Epithelial cell of prostate (primary cell): ENCODE measurements around the gene CD274.
"Not testable (repeated sequence)": the region's sequence is repeated elsewhere in the genome, so short reads cannot be mapped to it uniquely, and the experiment has no call there.

Source experiments
- DNase-seq: peaks from one replicate; pipeline ENCODE4 v3.0.0-alpha.2; 2011; ENCODE audit warnings: low read depth, low spot score
- H3K27ac ChIP-seq: fragments of 450-650 bp; 2 replicates; pipeline ENCODE4 v1.5.1; 2017; ENCODE audit warnings: mild to moderate bottlenecking

Gene CD274

DNA sequence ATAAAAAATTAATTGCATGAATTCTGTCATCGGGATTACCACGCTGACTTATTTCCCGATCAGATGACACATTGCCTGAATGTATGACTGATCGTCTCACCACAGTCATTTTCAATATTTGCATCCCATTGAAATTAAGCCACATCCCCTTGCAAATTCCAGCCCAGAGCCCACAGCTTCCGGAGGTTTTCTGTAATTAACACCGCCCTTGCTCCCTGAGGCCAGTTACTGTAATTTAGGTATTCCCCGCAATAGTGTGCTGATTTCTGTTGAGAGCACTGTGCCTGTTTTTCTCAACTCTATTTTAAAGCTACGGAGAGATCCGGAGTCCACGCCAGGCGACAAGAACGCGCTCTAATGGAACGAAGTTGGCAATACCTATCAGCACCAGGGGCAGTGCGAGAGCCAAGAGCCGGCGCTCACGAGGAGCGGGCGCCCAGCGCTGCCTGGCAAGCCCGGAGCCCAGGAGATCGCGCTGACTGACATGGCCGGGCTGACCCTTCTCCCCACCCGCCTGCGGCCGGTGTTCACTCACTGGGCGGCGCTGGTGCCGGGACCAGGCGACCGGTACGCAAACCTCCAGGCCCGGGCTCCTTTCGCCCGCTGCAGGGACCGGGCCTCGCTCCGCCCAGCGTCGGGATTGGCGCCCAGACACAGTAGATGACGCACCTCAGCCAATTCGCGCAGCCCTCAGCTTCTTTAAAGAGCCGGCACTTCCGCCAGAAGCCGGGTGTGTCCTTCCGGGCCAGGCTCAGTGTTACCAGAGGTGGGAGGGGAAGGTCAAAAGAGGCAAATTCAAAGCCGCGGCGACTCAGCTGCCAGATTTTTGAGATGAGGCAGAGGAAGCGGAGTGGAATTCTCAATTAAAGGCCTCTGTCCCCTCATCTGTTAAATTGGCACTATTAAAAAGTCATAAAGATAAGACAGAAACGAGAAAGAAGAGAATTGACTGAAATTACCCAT is 12.8 kb upstream of the CD274 start, which contains the start of gene PLGRKT:
Gene PLGRKT (minus strand): TSS at position 672 of the 963 bp plus-strand sequence. CDS start 5,948 bp downstream, outside the sequence.
- H3K27ac ChIP-seq: peak within 1 kb of the TSS; percentile 97
- DNase-seq: peak; percentile 41

DNA sequence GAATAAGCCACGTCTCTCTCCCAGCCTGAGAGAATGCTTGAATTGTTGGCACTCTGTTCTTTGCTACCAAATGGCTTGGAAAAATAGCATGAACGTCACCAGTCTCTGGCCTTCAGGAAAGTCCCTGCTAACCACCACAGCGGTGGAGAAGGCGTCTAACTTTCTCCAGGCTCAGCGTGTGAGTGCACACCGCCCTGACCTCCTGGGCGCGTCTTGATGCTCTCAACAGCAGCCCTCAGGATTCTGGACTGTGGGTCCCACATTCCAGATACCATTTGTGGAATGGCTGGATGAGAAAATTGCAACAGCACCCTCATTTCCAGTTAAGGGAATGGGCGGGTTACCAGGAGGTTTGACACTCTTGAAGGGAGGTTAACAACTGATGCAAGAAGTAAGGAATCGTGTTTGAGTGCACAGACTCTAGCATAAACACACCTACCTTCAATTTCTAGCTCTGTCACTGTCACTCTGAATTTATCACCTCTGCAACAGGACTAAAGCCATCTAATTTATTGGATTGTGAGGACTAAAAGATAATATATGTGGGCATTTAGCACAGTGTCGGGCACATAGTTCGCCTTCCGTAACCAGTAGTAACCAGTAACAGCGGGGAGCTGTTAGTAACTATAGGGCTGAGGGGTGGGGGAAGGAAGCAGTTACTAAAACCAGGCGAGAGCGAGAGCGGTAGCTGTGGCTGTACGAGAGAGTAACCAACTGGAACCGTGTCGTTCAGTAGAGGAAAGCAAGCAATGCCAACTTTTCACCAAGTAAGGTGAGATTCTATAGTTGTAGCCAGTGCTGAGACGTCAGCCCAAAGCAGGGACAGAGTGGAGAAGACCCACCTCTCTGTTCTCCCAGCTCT is 11.8 kb upstream of the CD274 start:
- DNase-seq: no peak

DNA sequence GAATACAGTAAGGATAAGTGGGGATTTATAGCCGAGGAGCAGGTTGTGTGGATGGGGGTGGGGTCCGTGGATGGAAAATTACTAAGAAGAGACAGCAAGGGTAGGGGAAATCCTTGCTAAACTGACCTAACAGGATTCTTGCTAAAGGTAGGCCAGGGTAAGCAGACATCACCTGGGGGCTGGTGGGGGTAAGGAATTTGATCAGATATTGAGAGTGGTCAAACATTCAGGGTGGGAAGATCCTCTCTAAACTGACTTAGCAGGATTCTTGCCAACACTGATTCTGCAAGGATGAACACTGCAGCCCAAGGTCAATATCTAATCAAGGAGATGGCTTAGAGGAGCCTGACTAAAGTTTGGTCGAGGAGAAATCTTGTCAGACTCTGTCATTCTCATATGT is 9.9 kb upstream of the CD274 start:
- H3K27ac ChIP-seq: no peak overlapping the region
- DNase-seq: no peak

More for the DNA sequence above, 11.8 kb upstream of the CD274 start:
- peak overlapping the region; percentile 97 for H3K27ac ChIP-seq

DNA sequence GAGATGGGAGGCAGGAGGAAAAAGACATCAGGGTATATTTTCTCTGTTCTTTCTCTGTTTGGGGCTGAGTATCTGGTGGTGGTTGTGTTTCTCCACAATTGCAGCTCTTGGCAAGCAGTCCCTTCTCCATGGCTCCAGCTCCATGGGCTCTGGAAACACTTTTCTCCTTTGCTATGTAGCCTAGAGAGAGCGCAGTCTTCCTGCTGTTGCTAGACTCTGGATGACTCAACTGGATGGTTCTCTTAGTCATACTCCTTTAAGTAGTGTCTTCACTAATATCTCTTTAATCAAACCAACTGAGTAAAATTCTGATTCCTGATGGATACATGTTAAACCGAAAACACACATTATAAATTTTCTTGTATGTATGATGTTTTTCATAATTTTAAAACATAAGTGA is 9.3 kb upstream of the CD274 start:
- H3K27ac ChIP-seq: no peak overlapping the region
- DNase-seq: no peak

DNA sequence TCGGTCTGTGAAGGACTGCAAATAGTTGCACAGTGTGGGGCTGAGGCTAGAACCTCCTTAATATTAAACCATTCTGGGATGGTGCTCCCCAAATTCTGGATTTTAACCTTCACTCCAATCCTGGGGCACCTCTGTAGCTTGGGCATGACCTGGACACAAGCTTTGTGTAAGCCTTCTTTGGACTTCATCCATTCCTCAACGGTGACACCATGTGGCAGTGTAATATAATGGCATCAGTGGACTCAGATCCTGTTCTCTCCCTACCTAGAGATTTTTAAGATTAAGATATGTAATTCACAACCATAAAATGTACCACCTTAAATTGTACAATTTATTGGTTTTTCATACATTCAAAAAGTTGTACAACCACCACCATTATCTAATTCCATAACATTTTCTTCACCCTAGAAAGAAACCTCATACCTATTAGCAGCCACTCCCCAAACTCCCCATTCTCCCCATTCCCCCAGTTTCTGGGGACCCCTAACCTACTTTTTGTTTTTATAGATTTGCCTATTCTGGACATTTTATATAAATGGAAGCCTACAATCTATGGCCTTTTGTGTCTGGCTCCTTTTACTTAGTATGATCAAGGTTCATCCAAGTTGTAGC is 7.8 kb upstream of the CD274 start:
- no peak for DNase-seq

DNA sequence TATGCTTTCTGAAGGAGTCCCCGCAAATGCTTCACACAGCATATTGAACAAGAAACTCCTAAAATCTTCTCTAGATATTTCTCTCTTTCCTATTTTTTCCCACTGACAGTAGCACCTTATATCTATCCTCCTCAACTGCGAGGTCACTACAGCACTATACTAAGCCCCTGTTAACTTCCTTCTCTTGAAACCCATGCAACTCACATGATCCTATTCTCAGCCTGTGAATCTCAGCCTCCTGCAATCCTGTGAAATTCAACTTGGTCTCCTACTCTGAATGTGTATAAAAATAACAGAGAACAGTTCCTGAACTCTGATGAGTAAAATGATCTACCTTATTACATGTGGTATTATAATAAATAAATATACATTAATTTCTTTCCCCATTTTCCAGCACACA is 6.5 kb upstream of the CD274 start:
- H3K27ac ChIP-seq: no peak overlapping the region
- DNase-seq: no peak

More for the DNA sequence above, 7.8 kb upstream of the CD274 start:
- H3K27ac ChIP-seq: no peak overlapping the region

DNA sequence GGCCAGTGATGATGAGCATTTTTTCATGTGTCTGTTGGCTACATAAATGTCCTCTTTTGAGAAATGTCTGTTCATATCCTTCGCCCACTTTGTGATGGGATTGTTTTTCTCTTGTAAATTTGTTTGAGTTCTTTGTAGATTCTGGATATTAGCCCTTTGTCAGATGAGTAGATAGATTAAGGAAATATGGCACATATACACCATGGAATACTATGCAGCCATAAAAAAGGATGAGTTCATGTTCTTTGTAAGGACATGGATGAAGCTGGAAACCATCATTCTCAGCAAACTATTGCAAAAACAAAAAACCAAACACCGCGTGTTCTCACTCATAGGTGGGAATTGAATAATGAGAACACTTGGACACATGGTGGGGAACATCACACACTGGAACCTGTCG is 5.2 kb upstream of the CD274 start:
- DNase-seq, H3K27ac ChIP-seq: not testable (repeated sequence)

DNA sequence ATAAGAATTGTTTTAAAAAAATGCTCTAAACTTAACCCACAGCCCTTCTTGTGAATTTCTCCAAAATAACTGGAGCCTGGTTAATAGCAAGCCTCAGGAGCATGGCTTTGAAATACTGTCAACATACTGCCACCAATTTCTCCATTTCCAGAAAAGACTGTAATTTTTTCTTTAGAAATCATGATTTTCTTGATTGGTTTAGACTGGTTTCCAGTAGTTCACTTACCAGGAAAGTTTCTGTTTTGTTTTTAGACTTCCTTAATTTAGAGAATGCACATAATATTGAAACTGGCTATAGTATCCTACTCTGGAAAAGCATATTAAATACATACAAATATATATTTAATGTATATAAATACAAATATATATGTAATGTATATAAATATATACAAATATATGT is 4.5 kb upstream of the CD274 start:
- no peak for DNase-seq
- H3K27ac ChIP-seq: peak overlapping the region; percentile 91

DNA sequence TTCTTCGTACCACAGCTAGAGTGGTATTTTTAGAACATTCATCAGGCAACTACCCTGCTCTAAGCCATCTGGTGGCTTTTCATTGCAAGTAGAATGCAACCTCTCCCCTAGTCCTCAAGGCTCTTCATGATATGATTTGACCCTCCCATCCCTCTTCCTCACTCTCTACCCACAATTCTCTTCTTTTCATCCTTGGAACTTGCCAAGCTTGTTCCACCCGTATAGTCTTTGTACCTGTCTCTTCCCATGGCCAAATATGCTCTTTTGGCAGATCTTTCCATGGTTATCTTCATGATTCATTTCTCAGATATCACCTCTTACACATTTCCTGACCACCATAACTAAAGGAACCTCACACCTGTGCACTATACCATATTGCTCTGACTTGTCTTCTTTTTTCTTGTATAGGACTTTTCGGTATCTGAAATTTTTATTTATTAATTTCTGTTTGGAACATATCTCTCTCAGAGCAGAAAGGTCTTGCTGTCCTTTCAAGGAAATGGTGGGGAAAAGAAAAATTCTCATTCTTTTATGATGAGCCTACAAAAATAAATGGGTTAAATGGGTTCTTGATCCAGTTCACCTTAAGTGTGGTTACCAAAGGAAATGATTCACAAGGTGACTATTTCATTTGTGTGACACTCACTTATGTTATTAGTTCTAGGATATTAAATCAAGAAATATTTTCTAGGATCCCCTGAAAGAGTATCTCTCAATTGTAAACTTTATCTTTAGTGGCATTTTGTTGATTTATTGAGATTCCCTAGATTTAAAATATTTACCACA is 3.7 kb upstream of the CD274 start:
- DNase-seq: peak; percentile 39
- peak overlapping the region; percentile 91 for H3K27ac ChIP-seq

DNA sequence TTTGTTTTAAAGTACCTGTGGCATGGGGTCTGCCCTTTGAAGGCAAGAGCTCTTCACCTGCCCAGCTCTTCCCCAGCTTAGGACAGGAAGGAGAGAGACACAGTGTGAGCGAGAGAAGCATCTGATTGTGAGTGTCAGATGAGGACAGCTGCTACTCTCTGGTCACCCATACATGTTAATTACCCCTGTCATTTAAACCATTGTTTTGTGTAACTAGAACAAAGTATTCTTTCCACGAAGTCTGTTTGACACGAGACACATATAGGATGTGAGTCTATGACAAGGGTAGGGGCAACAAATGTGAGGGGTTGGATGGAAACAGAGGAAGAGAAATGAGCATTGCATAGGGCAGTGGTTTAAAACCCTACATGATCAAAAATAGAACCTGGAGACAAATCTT is 3.0 kb upstream of the CD274 start:
- no peak for DNase-seq
- peak overlapping the region; percentile 91 for H3K27ac ChIP-seq

DNA sequence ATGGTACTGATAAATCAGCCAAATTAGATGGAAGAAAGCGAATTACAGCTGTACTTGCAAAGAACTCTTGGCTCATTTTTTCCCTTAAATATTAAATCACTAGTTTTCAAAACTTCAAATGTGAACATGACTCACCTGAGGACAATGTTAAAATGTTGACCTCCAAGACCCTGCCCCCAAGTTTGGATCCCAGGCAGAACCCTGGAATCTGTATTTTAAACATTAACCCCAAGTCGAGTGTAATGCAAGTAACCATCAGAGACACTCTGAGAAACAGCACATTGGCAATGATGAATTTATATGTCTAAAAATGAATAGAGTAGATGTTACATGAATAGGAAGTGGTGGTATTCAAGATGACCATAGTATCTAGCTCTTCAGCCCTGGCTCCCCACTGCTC is 2.3 kb upstream of the CD274 start:
- peak overlapping the region; percentile 91 for H3K27ac ChIP-seq
- DNase-seq: no peak

DNA sequence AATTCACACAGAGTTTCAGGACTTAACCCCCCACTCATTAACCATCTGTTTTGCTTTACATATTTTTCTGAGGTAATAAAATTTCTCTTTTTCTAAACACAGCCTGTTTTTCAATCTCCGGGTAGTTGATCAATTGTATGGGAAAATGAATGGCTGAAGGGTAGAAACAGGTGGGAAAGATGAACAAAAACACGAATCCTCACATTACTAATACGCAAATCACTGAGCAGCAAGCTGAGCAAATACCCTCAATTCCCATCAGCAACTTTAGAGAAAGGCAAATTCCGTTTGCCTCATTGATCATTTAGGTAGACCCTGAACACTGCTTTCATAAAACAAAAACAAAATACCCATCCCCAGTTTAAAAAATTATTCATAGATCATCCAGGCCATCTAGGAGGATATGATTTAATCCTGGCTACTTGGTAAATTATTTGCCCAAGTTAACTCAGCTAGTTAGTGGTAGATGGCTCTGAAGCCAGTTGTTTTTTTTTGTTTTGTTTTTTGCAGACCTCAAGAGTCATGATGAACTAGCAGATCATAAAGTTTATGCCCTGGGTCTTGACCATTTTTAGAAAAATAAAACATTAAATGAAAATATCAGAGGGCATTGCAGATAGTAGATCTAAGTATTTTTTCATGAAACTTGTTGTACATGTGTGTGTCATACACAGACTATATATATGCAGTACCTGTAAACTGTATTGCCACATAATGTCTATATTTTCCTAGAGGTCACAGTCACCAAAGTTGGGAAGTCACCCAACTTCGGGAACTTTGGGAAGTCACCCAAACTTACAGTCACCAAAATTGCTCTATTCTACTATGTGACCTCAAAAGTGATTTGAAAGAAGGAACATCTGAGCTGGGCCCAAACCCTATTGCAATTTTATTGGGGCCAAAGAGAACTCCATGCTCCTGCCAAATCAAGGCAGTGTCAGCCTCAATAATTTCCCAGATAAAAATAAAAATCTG is 1.6 kb upstream of the CD274 start:
- DNase-seq: no peak
- H3K27ac ChIP-seq: peak overlapping the region; percentile 91

DNA sequence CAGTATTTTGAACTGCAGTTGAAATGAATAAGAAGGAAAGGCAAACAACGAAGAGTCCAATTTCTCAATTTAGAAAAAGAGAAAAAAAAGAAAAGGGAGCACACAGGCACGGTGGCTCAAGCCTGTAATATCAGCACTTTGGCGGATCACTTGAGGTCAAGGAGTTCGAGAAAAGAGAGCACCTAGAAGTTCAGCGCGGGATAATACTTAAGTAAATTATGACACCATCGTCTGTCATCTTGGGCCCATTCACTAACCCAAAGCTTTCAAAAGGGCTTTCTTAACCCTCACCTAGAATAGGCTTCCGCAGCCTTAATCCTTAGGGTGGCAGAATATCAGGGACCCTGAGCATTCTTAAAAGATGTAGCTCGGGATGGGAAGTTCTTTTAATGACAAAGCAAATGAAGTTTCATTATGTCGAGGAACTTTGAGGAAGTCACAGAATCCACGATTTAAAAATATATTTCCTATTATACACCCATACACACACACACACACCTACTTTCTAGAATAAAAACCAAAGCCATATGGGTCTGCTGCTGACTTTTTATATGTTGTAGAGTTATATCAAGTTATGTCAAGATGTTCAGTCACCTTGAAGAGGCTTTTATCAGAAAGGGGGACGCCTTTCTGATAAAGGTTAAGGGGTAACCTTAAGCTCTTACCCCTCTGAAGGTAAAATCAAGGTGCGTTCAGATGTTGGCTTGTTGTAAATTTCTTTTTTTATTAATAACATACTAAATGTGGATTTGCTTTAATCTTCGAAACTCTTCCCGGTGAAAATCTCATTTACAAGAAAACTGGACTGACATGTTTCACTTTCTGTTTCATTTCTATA is 602 bp upstream of the CD274 start:
- no peak for DNase-seq
- peak overlapping the region; percentile 91 for H3K27ac ChIP-seq

DNA sequence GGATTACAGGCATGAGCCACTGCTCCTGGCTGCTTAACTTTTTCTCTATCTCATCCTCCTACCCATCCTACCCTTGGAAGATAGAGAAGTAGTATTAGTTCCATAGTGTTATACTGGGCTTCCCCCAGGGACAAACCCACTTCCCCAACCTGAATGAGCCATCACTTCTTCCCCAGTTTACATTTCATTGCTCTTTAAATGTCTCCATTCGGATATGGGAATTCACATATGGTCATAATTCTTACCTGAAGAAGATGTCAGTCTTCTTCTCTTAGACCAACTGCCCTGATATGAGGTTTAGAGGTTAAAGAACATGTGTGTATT is 1.9 kb downstream of the CD274 start:
- peak overlapping the region; percentile 91 for H3K27ac ChIP-seq
- no peak for DNase-seq

DNA sequence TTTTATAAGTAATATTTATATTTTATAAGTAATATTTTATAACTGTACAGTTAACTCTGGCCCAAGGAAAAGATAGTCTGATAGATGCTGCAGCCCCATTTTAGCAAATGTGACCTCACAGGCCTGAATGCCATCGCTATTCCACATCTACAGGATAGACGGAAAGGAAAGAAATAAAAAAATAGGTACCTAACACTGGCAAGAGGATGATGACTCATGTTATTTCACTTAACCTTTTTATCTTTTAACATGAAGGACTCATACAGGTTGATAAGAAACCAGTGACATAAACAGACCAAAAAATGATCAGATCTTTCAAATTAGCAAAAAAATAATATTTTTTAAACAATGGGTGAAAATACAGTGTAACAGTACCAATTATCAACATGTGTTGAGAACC is 2.7 kb downstream of the CD274 start:
- peak overlapping the region; percentile 91 for H3K27ac ChIP-seq
- no peak for DNase-seq

DNA sequence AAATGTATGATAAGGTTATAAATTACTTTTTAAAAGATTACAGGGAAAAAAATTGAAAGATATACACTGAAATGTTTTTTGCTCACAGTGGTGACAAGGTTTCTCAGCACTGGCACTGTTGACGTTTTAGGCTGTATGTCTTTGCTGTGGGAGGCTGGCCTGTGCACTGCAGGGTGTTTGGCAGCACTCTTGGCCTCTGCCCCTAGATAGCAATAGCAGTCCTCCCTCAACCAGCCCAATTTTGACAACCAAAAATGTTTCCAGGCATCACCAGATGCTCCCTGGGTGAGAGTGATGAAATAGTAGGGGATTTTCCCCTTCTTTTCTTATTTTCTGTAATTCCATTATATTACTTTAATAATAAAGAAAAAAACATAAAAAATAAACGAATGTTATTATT is 3.3 kb downstream of the CD274 start:
- peak overlapping the region; percentile 91 for H3K27ac ChIP-seq

DNA sequence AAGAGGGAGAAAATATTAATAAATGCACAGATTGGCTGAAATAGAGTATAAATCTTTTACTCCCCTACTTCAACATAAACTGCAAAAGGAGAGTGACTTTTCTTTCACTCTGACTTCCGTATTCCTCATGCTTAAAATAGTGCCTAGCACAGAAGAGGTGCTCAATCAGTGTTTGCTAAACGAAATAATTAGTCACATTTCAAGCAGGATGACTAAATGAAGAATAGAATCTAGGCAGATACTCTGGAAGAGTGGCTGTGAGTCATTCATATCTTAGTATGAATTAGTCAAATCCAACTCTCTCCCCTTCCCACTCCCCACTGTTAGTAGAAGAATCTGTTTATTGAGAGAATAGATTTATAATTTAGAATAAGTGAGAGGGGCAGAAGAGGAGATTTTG is 4.8 kb downstream of the CD274 start:
- H3K27ac ChIP-seq: peak overlapping the region; percentile 91
- DNase-seq: peak; percentile 57

More for the DNA sequence above, 3.3 kb downstream of the CD274 start:
- DNase-seq: no peak

DNA sequence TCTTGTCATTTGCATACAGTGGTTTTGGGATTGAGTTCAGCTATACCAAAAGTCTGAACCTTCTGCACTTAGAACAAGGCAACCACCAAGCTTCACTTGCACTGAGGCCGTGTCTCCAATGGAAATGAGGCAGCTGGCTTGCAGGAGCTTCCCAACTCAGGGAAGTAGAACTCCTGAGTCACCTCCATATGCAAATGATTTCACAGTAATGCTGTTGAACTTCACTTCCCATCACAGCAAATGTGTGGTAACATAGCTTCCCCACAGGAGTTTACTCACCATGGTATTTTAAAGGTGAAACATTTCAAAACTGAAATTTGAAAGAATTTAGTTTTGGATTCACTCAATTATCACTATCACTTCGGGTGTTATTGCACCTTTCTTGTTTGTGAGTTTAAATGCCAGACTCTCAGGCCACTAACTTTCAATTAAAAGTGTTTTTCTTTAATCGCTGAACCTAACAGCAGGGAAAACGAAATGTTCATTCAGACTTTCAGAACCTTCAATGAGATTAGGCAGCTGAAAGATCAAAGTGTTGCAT is 9.0 kb downstream of the CD274 start:
- DNase-seq: no peak
- no peak overlapping the region for H3K27ac ChIP-seq
